HG02642 (cell line): ENCODE data around the gene TBX10.
"Not testable (repeated sequence)": the region's sequence is repeated elsewhere in the genome, so short reads cannot be mapped to it uniquely, and the experiment has no call there.

Experiments
- ATAC-seq: cut with Tn5 transposase; IDR thresholded peaks from one replicate; pipeline ENCODE4 v1.9.1; 2021; ENCODE audit warnings: mild to moderate bottlenecking; ENCODE audit not compliant: unreplicated experiment, poor library complexity

Gene TBX10

GRCh38 chr11:67646535-67647336, 7.2 kb upstream of the TBX10 start:
- ATAC-seq, result no peak

DNA sequence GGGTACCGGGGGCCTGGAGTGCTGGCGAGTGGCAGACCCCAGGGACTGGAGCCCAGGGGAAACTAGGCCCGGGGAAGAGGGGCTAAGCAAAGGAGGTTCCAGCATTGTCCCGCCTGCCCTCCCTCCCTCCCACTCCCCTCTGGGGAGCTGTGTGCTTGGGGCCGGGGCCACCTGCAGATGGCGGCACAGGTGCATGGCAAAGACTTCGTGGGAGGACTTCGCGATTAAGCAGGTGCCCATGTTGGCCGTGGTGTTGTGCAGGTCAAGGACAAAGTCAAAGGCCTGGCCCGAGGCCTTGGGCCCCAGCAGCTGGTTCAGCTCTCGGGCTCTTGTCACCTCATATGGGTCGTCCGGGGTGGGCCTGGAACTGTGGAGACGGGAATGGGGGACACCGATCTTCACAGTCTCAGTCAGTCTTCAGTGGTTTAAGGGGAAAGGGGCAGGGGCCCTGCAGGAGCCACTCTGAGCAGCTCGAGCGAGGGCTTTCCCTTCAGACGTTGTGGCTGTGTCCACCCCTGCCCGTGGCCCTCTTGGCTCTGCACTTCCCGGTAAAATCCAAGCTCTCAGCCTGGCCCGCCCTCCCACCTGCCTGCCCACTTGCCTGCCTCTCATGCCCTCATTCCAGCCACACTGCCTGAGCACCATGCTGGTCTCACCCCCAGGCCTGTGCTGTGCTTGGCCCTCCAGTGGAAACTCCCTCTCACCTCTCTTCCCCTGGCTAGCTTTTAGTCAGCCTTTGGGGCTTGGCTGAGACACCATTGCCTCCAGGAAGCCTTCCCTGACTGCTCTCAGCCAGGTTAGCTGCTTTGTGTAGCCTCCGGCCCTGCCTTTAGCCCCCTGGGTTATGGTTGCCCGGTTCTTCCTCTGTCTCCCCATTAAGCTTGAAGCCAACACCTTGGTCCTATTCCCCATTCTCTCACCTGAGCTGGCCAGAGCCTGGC, 6.2 kb upstream of the TBX10 start:
- no peak for ATAC-seq

DNA sequence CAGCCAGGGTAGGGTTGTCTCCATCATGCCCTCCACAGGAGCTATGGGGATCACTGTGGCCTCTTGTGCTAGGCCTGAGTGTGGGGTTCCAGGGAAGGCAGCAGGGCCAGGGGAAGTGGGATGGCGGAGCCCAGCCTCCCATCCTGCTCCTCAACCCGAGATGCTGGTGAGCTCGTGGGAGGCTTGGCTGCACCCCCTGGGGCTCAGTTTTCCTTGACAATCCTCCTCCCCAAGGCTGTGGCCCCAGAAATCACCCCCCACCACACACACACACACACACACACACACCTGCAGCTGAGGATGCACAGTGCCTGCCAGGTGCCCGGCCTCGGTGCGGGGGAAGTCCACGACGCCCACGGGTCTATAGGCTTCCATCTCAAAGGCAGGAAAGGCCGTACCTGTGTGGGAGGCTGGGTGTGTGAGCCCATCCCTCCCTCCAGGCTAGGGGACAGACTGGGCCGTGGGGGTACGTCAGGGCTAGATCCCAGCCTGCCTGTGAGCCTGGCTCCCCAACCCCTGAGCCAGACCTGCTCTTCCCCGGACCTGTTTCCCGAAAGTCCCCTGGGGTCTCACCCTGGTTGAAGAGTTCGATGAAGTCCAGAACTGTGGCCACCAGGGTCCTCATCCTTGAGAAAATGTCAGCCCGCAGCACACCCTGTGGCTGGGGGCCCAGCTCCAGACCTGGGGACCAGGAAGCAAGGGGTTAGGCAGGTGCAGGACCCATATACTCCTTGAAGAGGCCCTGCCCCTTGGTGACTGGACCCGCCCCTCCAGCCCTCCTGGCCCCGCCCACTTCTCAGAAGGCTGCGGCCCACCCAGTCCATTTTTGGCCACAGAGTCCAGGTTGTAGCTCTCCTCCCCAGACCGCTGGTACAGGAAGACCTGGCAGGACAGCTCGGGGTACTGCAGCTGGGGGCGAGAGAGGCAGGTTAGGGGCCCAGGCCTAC, 5.2 kb upstream of the TBX10 start:
- no peak for ATAC-seq

- no peak for ATAC-seq
Observed at GRCh38 chr11:67644042-67644441, 4.5 kb upstream of the TBX10 start.

GRCh38 chr11:67642173-67643120, 2.9 kb upstream of the TBX10 start:
- ATAC-seq, result no peak

- no peak for ATAC-seq
Observed at GRCh38 chr11:67641338-67642172, 2.0 kb upstream of the TBX10 start.

DNA sequence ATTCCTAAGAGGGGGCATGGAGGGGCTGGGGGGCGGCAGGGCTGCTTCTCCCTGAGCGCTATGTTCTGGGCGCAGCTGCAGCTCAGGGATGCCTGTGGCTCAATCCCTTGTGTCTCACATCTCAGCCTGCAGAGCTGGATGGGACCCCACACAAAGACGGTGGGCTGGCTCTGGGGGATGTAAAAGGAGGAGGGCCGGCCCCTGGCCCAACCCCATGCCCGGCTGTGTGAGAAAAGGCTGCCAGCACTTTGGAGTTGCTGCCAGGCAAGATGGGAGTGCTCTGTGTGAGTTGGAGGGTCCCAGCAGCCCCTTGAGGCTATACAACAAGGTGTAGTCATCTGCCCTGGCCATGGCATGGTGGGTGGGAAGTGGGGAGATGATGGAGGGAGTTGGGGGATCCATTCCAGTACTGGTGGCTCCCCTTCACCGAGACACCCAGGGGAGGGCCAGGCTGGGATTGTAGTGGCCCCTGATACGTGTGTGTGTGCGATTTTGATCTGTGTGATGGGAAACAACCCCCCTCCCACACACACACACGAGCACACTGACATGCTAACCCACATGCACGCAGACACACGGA, 1.3 kb upstream of the TBX10 start:
- ATAC-seq, result no peak

DNA sequence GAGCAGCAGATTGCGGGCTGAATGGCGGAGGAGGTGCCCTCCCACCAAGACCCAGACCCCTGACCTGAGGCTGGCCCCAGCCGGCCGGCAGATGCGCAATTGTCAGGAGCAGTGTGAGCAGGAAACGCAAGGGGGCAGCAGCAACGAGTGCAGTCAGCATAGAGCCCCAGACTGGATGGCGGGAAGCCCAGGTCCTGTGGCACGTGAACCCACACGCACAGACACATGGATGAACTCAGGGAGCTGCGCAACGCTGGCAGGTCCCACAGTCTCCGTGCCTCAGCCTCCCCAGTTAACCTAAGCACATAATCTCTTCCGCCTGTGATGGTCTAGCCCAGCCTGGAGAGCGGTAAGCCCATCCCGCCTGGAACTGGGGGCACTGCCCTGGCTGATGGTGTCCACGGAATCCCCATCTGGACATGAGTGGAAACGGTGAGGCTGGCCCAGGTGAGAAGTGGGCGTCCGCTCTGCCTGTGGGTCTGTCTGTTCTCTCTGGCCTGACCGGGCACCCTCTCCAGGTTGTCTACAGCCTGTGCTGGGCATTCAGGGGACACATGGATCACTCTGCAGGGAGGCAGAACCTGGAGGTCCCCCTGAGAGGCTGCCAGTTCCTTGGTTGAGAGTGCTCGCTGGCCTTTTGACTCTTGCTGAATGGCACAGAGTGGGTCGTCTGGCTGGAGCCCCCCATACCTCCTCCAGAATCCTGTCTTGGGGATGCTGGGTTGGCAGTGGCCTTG, 626 bp upstream of the TBX10 start:
- no peak for ATAC-seq

DNA sequence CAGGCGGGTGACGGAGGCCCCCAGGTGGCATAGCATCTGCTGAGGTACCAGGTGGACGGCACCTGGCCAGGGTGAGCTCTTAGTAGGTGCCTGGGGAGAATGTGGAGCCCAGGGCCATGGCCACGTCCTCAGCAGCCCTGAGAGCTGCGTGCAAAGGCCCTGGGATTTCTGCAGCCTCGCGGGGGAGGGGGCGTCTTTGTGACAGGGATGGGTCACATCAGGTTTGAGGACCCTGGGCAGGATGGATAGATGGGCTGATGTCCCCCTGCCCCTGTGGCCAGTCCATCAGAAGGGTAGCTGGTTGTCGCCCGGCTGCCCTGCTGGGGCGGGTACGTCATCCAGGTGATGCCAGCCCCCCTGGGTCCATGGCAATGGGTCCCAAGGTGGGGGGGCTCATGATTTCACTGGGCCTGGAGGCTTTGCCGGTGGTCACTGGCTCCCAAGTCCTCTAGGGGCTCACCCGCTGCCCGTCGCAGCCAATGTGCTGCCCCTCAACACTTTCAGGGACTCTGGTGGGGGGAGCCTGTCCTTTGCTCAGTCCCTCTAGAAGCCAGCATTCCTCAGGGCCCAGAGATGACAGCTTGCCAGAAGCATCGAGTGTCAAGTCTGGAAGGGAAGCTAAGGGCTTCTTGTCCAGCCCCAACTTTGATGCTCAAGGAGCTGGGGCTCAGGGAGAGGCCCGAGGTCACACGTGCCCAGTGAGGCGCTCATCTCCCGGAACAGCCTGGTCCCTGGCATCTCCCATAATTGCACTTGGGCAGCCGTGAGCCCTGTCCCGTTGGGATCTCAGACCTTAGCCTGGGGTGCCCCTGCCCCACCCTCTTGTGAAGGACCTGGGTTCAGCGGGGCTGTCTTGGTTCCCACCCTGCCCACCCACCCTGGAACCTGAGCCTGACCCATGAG, 777 bp downstream of the TBX10 start:
- no peak for ATAC-seq

- ATAC-seq, result not testable (repeated sequence)
Observed at GRCh38 chr11:67637441-67637840, 2.1 kb downstream of the TBX10 start.

- no peak for ATAC-seq
Observed at GRCh38 chr11:67636962-67637361, 2.6 kb downstream of the TBX10 start.

GRCh38 chr11:67635231-67635521, 4.4 kb downstream of the TBX10 start:
- ATAC-seq, result no peak

DNA sequence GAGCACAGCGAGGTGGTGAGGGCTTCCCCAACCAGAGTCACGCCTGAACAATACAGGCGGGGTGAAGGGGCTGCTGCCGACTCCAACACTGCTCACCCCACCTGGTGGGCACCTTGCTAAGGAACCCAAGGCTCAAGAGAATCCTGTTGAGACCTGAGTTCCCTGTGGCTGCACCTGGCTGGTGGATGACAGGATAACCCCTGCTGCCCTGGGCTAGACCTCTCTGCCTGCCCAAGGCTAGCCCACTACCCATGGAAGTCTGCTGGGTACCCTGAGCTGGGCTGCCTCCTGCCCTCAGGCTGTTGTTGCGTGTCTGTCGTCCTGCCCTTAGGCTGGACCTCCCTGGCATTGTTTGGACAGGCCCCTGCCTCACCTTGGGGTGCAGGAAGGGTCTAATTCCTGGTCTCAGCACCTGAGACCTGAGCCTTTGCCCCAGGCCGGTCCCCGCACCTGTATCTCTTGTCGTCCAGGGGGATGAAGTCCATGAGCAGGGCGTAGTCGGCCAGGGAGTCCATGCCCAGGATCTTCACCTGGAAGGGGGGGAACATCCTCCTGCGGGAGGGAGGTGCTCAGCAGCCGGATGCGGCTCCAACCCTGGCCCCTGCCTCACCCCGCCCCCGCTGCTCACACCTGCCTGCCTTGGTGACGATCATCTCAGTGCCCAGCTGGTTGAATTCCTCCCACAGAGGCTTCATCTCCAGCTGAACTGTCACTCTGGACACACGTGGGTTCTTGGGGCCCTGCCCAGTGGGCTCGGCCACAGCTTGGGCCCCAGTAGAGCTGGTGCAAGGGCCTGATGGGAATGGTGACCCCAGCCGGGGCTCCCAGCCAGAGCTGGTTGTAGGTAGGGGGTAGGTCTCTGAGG, 5.0 kb downstream of the TBX10 start:
- no peak for ATAC-seq

GRCh38 chr11:67633758-67634365, 5.7 kb downstream of the TBX10 start:
- no peak for ATAC-seq
